PC-3 (cell line): ENCODE results near the gene C12orf57.

ENCODE experiments used
- CTCF ChIP-seq: fragments of 300-600 bp; sonication (generic); conservative IDR thresholded peaks from 2 replicates; pipeline ENCODE4 v1.5.1; 2017; ENCODE audit warnings: antibody characterized with exemption, low read depth, mild to moderate bottlenecking, low read length
- EZH2 ChIP-seq: fragments of 300-600 bp; sonication (generic); IDR thresholded peaks from one replicate; pipeline ENCODE4 v1.6.1; 2017; ENCODE audit warnings: antibody characterized with exemption, mild to moderate bottlenecking, low read length; ENCODE audit not compliant: unreplicated experiment
- EZH2phosphoT487 ChIP-seq: fragments of 300-600 bp; sonication (generic); IDR thresholded peaks from 2 replicates; pipeline ENCODE4 v1.6.1; 2018; ENCODE audit warnings: mild to moderate bottlenecking, antibody characterized with exemption, low read length, borderline replicate concordance

GRCh38 chr12:6937481-6938352, 6.1 kb upstream of the C12orf57 start:
- TF ChIP-seq CTCF: peak; percentile 76
- TF ChIP-seq EZH2: no peak
- no peak for TF ChIP-seq EZH2phosphoT487
